ENCODE measurements around the gene SEL1L3. TPM values are rescaled to one million over a fixed set of nuclear protein-coding genes. Genes with fewer than 3 reads are reported as not detected.

Gene SEL1L3
- total RNA-seq, 2 experiments from 2014 or later: 180 to 313 TPM

DNA sequence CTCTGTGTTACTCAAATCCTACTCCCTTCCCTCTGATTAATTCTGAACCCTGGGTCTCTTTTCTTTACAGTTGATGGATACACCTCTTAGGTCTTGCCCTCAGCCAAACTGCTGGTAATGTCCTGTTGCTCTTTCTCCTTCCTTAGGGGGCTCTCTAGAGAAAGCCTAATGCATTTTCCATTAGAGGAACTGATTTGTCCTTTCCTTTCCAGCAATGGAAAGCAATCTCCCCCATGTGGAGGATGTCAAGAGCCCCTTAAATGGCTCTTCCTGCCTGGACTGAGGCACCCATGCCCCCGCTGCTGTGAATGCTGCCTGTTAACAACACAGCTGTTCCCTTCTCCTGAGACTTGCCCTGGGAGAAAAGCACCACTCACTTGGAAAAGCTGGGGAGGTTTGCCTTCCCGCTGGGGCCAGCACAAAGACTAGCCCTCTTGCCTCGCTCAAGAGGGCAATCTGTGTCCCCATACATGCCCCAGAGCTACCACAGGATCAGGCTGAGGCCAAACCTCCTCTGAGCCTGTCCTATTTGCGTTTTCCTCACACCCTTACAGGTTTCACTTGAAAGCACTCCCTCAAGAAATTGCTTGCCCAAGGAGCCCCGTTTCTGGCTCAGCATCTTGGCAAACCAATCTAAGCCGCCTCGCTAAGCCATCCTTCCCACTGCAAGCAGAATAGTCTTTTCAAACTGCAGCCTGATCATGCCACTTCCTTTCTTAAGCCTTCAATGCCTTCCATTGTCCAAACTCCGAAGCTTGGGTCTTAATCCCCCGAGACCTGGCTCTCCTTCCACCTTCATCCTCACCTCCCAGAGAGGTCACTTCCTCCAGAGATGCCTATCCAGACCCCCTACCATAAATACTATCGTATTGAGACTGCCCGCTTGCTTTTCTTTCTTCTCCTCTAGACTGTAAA lies 28.0 kb upstream of the SEL1L3 start:
- Histone ChIP-seq H3K36me3 (ENCODE audit: insufficient read depth, low read length) (no peaks in the 10 kb centered on the region), H3K27ac (ENCODE audit: low read depth, low read length, poor library complexity, severe bottlenecking) (no peak overlapping the region), H4K20me1 (ENCODE audit: insufficient read depth, low read length) (no peaks in the 10 kb centered on the region), H3K9me2 (ENCODE audit: insufficient read depth, low read length) (no peaks in the 10 kb centered on the region), H2AFZ (ENCODE audit: low read length) (no peak overlapping the region), H3K9me3 (ENCODE audit: low read length) (no peaks in the 10 kb centered on the region), H3K4me1 (ENCODE audit: insufficient read depth, low read length, poor library complexity, severe bottlenecking) (peaks cover 4% of the 10 kb centered on the region), H3K4me2 (ENCODE audit: low read length) (no peak overlapping the region), H3K79me2 (ENCODE audit: insufficient read depth, low read depth, low read length) (no peaks in the 10 kb centered on the region), H3K4me3 (ENCODE audit: low read depth, low read length, poor library complexity, severe bottlenecking) (no peak overlapping the region)
- no TSS peak for BruUV-seq (replicated peaks)
- TF ChIP-seq, protein P1, sequence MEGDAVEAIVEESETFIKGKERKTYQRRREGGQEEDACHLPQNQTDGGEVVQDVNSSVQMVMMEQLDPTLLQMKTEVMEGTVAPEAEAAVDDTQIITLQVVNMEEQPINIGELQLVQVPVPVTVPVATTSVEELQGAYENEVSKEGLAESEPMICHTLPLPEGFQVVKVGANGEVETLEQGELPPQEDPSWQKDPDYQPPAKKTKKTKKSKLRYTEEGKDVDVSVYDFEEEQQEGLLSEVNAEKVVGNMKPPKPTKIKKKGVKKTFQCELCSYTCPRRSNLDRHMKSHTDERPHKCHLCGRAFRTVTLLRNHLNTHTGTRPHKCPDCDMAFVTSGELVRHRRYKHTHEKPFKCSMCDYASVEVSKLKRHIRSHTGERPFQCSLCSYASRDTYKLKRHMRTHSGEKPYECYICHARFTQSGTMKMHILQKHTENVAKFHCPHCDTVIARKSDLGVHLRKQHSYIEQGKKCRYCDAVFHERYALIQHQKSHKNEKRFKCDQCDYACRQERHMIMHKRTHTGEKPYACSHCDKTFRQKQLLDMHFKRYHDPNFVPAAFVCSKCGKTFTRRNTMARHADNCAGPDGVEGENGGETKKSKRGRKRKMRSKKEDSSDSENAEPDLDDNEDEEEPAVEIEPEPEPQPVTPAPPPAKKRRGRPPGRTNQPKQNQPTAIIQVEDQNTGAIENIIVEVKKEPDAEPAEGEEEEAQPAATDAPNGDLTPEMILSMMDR (conservative IDR thresholded peaks at IDR 0.05; ENCODE audit: low read length): 0 out of 2 replicates have a peak, but pooled peaks have one; percentile 21
- TF ChIP-seq EZH2phosphoT487 (IDR thresholded peaks at IDR 0.05; ENCODE audit: borderline replicate concordance, low read depth, low read length): no peak
- CTCF ChIA-PET (ENCODE audit: unreplicated experiment): no interaction called here
- POLR2A ChIA-PET: no interaction called here
- intact Hi-C loops (cut with micrococcal nuclease; ENCODE audit: unreplicated experiment): no loop called here
- DNase-seq (ENCODE audit: low spot score): no peak

DNA sequence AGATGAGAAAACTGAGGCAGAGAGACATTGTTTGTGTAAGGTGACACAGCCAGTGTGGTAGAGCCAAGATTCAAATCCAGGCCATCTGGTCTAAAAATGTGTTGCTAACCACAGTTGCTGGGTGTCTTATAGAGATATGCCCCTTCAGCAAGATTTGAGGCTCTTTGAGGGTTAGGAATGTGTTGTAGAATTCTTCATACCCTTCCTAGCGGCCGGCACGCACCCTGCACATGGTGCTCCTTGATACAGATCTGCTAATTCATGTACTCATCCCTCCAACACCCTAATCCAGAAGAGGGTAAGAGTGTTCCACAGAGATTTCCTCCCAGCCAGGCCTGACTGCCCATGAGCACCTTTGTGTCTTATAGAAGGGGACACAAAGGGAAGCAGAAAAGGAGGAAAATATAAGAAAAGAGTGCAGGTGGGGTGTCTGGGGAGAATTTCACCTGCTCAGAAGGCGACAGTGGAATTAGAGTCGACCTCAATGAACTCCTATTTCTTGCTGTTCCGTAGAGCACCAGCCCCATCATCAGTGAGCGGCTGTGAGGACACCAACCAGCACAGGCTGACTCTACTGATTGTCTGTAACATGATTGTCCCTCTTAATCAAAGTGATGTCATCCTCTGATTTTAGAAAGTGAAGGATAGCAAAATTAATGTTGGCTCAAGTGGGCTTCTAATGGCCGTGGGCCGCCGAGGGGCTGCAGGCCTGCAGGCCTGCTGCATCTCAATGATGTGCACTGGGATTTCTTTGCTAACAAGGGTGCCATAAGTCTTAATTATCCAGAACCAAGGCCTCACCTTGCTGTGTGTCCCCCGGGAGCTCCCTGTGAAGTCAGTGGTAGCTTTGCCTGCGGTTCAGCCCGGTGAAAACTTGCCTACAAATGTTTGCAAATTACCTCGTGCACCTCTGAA lies 27.1 kb upstream of the SEL1L3 start:
- CTCF ChIA-PET (ENCODE audit: unreplicated experiment): interaction anchor here (0.6 kb wide), 1 partner anchor 30 kb away, joined by 3 read pairs; no protein-coding TSS in a partner anchor
- no peaks in the 10 kb centered on the region for H3K79me2 ChIP-seq (ENCODE audit: insufficient read depth, low read depth, low read length)
- no peaks in the 10 kb centered on the region for H3K9me3 ChIP-seq (ENCODE audit: low read length)
- no peak for DNase-seq (ENCODE audit: low spot score)
- TF ChIP-seq EZH2phosphoT487 (IDR thresholded peaks at IDR 0.05; ENCODE audit: borderline replicate concordance, low read depth, low read length): no peak
- intact Hi-C loops (cut with micrococcal nuclease; ENCODE audit: unreplicated experiment): no loop called here
- H3K27ac ChIP-seq (ENCODE audit: low read depth, low read length, poor library complexity, severe bottlenecking): no peak overlapping the region
- POLR2A ChIA-PET: interaction anchor here (0.6 to 1.5 kb wide), 3 partner anchors 13 to 30 kb away, joined by 3 to 8 read pairs (median 5); no protein-coding TSS in a partner anchor
- no TSS peak for BruUV-seq (replicated peaks)
- no peaks in the 10 kb centered on the region for H3K9me2 ChIP-seq (ENCODE audit: insufficient read depth, low read length)
- H4K20me1 ChIP-seq (ENCODE audit: insufficient read depth, low read length): no peaks in the 10 kb centered on the region
- H3K4me1 ChIP-seq (ENCODE audit: insufficient read depth, low read length, poor library complexity, severe bottlenecking): peaks cover 8% of the 10 kb centered on the region
- no peak overlapping the region for H3K4me3 ChIP-seq (ENCODE audit: low read depth, low read length, poor library complexity, severe bottlenecking)
- no peak overlapping the region for H3K4me2 ChIP-seq (ENCODE audit: low read length)
- H2AFZ ChIP-seq (ENCODE audit: low read length): no peak overlapping the region
- no peaks in the 10 kb centered on the region for H3K36me3 ChIP-seq (ENCODE audit: insufficient read depth, low read length)

DNA sequence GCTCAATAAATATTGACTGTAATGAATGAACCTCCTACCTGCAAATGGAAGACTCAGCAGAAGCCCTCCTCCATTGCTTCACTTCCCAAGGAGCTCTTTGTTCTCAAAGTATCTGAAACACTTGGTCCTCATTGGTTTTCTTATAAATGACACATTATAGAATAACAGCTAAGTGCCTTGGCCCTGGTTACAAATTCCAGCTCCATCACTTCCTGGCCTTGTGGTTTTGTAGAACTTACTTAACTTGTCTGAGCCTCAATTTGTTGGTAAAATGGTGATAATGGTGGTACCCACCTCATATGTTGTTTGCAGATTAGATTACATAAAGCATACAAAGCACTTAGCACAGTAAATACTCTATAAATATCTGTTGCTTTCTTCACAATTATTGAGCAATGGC lies 26.0 kb upstream of the SEL1L3 start:
- CTCF ChIA-PET (ENCODE audit: unreplicated experiment): no interaction called here
- H2AFZ ChIP-seq (ENCODE audit: low read length): no peak overlapping the region
- H3K4me2 ChIP-seq (ENCODE audit: low read length): no peak overlapping the region
- BruUV-seq (replicated peaks): no TSS peak
- H3K9me2 ChIP-seq (ENCODE audit: insufficient read depth, low read length): no peaks in the 10 kb centered on the region
- H4K20me1 ChIP-seq (ENCODE audit: insufficient read depth, low read length): no peaks in the 10 kb centered on the region
- POLR2A ChIA-PET: interaction anchor here (0.7 to 1.5 kb wide), 6 partner anchors 10 to 34 kb away, joined by 3 to 8 read pairs (median 4); no protein-coding TSS in a partner anchor
- H3K36me3 ChIP-seq (ENCODE audit: insufficient read depth, low read length): no peaks in the 10 kb centered on the region
- H3K79me2 ChIP-seq (ENCODE audit: insufficient read depth, low read depth, low read length): no peaks in the 10 kb centered on the region
- intact Hi-C loops (cut with micrococcal nuclease; ENCODE audit: unreplicated experiment): no loop called here
- H3K9me3 ChIP-seq (ENCODE audit: low read length): no peaks in the 10 kb centered on the region
- peaks cover 19% of the 10 kb centered on the region for H3K4me1 ChIP-seq (ENCODE audit: insufficient read depth, low read length, poor library complexity, severe bottlenecking)
- no peak overlapping the region for H3K27ac ChIP-seq (ENCODE audit: low read depth, low read length, poor library complexity, severe bottlenecking)
- TF ChIP-seq EZH2phosphoT487 (IDR thresholded peaks at IDR 0.05; ENCODE audit: borderline replicate concordance, low read depth, low read length): no peak
- TF ChIP-seq, protein P1 (conservative IDR thresholded peaks at IDR 0.05; ENCODE audit: low read length): no peak
- no peak for DNase-seq (ENCODE audit: low spot score)
- H3K4me3 ChIP-seq (ENCODE audit: low read depth, low read length, poor library complexity, severe bottlenecking): no peak overlapping the region

All from OCI-LY7 (cell line).